Activated naive CD4-positive, alpha-beta T cell treated with anti-CD3 and anti-CD28 coated beads, Interleukin-2, amount 50 U/mL, for 24 hours (primary cell): ENCODE data around the gene SLC25A30.
"Not testable (repeated sequence)": the region's sequence is repeated elsewhere in the genome, so short reads cannot be mapped to it uniquely, and the experiment has no call there.

ENCODE experiments used
- H3K27ac Mint-ChIP-seq: one replicate; pipeline ENCODE4 v1.8.0; 2021; ENCODE audit warnings: mild to moderate bottlenecking, mixed read lengths
- H3K27me3 Mint-ChIP-seq: one replicate; pipeline ENCODE4 v1.8.0; 2021; ENCODE audit warnings: mixed read lengths
- H3K36me3 Mint-ChIP-seq: one replicate; pipeline ENCODE4 v1.8.0; 2021; ENCODE audit warnings: mixed read lengths
- H3K4me1 Mint-ChIP-seq: one replicate; pipeline ENCODE4 v1.8.0; 2021; ENCODE audit warnings: mixed read lengths
- H3K4me3 Mint-ChIP-seq: one replicate; pipeline ENCODE4 v1.8.0; 2021; ENCODE audit warnings: mild to moderate bottlenecking, mixed read lengths
- H3K9me3 Mint-ChIP-seq: one replicate; pipeline ENCODE4 v1.8.0; 2021; ENCODE audit warnings: mixed read lengths

Gene SLC25A30

DNA sequence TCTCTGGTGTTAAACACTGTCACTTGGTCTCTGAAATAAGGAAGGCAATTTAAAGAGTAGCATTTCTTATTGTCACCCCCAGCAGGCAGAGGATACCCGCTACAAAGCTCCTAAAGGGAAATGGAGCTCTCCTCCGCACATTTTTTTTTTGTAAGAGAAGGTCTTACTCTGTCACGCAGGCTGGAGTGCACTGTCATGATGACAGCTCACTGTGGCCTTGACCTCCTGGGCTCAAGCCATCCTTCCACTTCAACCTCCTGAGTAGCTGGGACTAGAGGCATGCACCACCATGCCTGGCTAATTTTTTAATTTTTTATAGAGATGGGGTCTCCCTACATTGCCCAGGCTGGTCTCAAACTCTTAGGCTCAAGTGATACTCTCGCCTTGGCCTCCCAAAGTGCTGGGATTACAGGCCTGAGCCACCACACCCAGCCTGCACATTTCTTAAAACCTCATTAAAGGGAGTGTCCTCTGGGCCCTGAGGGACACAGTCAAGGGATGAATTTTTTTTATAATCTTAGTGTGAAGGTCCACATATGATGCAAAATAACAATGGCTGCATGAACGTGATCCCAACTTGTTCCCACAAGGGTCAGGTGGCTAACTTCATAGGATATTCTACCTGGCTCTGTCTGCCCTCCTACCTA is 32.1 kb downstream of the SLC25A30 start:
- Mint-ChIP-seq H3K4me1 (no peaks in the 10 kb centered on the region), H3K4me3 (no peak overlapping the region), H3K36me3 (peaks cover 16% of the 10 kb centered on the region)

DNA sequence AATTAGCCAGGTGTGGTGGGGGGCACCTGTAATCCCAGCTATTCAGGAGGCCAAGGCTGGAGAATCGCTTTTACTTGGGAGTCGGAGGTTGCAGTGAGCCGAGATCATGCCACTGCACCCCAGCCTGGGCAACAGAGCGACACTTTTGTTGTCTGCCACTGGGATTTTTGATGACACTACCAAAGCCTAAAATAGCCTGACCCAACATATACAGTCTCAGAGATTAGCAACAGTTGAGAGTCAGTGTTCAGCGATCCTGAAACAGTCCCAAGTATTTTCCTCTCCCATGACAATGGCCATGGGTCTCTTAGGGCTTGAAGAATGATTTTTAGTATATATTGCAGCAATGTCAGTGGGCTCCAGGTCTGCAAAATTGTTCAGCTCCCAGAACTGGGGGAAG is 32.9 kb downstream of the SLC25A30 start:
- Mint-ChIP-seq H3K4me1 (no peaks in the 10 kb centered on the region), H3K9me3 (no peaks in the 10 kb centered on the region)

More for the DNA sequence above, 32.1 kb downstream of the SLC25A30 start:
- Mint-ChIP-seq H3K27me3 (no peaks in the 10 kb centered on the region), H3K9me3 (no peaks in the 10 kb centered on the region), H3K27ac (no peak overlapping the region)

DNA sequence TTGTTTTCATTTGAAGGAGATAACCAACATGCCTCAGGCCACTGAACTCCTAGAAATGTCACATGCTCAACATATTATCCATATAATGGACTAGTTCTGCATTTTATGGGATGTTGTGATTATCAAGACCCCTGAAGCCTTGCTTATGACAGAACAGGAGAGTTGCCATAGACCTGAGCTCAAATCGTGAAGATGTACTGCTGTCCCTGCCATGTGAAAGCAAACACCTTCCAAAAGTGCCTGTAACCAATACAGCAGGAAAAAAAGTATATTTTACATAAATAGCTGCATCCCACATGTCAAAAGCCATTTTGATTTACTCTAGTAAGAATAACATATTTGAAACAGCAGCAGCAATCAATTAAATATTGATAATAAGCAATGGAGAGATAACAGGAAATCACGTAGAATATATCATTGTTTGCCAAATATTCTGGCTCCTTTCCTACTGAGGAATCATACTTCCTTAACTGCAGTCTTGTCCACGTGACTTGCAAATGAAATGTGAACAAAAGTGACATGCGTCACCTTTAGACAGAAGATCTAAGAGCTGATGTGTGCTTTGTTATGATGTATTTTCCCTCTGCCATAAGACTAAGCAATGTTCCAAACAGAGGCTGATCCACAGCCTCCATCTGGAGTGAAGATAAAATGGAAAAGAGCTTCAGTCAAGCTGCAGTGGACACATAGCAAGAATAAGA is 33.5 kb downstream of the SLC25A30 start:
- Mint-ChIP-seq H3K27ac (no peak overlapping the region), H3K36me3 (peaks cover 16% of the 10 kb centered on the region), H3K4me3 (no peak overlapping the region), H3K27me3 (no peaks in the 10 kb centered on the region), H3K4me1 (no peaks in the 10 kb centered on the region), H3K9me3 (no peaks in the 10 kb centered on the region)

More for the DNA sequence above, 32.9 kb downstream of the SLC25A30 start:
- no peak overlapping the region for H3K27ac Mint-ChIP-seq
- H3K27me3 Mint-ChIP-seq, result no peaks in the 10 kb centered on the region
- no peak overlapping the region for H3K4me3 Mint-ChIP-seq
- peaks cover 16% of the 10 kb centered on the region for H3K36me3 Mint-ChIP-seq

DNA sequence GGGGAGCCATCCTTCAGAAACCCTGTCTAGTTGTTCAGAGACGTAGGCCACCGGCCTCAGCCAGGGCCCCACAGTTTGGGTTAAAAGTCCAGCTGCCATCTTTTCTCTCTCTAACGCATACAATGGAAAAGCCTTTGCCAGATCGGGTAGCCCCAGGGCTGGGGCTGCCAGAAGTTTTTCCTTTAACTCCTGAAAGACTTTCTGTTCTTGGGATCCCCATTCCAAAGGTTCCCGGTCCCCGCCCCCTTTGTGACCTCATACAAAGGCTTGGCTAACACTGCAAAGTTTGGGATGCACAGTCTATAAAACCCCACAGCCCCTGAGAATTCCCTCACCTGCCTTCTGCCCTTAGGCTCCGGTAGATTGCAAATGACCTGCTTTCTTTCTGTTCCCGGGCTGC is 35.4 kb downstream of the SLC25A30 start:
- not testable (repeated sequence) for H3K27ac Mint-ChIP-seq, H3K4me1 Mint-ChIP-seq, H3K9me3 Mint-ChIP-seq, H3K4me3 Mint-ChIP-seq, H3K27me3 Mint-ChIP-seq
- peaks cover 16% of the 10 kb centered on the region for H3K36me3 Mint-ChIP-seq

DNA sequence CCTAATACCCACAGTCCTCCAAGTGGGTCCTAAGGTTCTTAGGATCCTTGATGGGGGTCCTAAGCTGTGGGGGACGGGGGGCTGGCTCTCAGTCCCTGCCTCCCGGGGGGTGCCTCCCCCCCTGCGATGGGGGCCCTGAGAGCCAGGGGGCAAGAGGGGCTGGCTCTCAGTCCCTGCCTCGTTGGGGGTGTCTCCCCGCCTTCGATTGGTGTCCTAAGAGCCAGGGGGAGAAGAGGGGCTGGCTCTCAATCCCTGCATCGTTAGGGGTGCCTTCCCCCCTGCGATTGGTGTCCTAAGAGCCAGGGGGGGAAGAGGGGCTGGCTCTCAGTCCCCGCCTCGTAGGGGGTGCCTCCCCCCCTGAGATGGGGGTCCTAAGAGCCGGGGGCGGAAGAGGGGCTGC is 37.0 kb downstream of the SLC25A30 start:
- peaks cover 11% of the 10 kb centered on the region for H3K36me3 Mint-ChIP-seq
- H3K4me3 Mint-ChIP-seq, result no peak overlapping the region
- H3K27me3 Mint-ChIP-seq, result no peaks in the 10 kb centered on the region
- no peaks in the 10 kb centered on the region for H3K9me3 Mint-ChIP-seq
- no peak overlapping the region for H3K27ac Mint-ChIP-seq
- H3K4me1 Mint-ChIP-seq, result no peaks in the 10 kb centered on the region

DNA sequence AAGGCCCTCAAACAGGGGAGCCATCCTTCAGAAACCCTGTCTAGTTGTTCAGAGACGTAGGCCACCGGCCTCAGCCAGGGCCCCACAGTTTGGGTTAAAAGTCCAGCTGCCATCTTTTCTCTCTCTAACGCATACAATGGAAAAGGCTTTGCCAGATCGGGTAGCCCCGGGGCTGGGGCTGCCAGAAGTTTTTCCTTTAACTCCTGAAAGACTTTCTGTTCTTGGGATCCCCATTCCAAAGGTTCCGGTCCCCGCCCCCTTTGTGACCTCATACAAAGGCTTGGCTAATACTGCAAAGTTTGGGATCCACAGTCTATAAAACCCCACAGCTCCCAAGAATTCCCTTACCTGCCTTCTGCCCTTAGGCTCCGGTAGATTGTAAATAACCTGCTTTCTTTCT is 37.5 kb downstream of the SLC25A30 start:
- not testable (repeated sequence) for H3K4me1 Mint-ChIP-seq, H3K9me3 Mint-ChIP-seq, H3K27ac Mint-ChIP-seq, H3K27me3 Mint-ChIP-seq, H3K4me3 Mint-ChIP-seq
- H3K36me3 Mint-ChIP-seq, result peaks cover 11% of the 10 kb centered on the region

DNA sequence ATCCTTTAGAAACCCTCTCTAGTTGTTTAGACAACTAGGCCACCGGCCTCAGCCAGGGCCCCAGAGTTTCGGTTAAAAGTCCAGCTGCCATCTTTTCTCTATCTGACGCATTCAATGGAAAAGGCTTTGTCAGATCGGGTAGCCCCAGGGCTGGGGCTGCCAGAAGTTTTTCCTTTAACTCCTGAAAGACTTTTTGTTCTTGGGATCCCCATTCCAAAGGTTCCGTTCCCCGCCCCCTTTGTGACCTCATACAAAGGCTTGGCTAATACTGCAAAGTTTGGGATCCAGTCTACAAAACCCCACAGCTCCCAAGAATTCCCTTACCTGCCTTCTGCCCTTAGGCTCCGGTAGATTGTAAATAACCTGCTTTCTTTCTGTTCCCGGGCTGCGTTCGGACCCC is 38.7 kb downstream of the SLC25A30 start:
- H3K36me3 Mint-ChIP-seq, H3K9me3 Mint-ChIP-seq, H3K27me3 Mint-ChIP-seq, H3K4me1 Mint-ChIP-seq, H3K4me3 Mint-ChIP-seq, H3K27ac Mint-ChIP-seq: not testable (repeated sequence)

DNA sequence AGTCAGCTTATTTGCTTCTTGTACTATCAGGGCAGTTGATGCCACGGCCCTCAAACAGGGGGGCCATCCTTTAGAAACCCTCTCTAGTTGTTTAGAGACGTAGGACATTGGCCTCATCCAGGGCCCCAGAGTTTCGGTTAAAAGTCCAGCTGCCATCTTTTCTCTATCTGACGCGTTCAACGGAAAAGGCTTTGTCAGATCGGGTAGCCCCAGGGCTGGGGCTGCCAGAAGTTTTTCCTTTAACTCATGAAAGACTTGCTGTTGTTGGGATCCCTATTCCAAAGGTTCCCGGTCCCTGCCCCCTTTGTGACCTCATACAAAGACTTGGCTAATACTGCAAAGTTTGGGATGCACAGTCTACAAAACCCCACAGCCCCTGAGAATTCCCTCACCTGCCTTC is 39.4 kb downstream of the SLC25A30 start:
- H3K4me1 Mint-ChIP-seq, H3K4me3 Mint-ChIP-seq, H3K27me3 Mint-ChIP-seq, H3K9me3 Mint-ChIP-seq, H3K36me3 Mint-ChIP-seq, H3K27ac Mint-ChIP-seq: not testable (repeated sequence)

DNA sequence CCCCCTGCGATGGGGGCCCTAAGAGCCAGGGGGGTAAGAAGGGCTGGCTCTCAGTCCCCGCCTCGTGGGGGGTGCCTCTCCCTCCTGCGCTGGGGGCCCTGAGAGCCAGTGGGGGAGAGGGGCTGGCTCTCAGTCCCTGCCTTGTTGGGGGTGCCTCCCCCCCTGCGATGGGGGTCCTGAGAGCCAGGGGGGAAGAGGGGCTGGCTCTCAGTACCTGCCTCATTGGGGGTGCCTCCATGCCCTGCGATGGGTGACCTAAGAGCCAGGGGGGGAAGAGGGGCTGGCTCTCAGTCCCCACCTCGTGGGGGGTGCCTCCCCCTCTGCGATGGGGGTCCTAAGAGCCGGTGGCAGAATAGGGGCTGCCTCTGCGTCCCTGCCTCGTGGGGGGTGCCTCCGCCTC is 40.9 kb downstream of the SLC25A30 start:
- H3K4me3 Mint-ChIP-seq, H3K4me1 Mint-ChIP-seq, H3K9me3 Mint-ChIP-seq, H3K27me3 Mint-ChIP-seq, H3K27ac Mint-ChIP-seq, H3K36me3 Mint-ChIP-seq: not testable (repeated sequence)

DNA sequence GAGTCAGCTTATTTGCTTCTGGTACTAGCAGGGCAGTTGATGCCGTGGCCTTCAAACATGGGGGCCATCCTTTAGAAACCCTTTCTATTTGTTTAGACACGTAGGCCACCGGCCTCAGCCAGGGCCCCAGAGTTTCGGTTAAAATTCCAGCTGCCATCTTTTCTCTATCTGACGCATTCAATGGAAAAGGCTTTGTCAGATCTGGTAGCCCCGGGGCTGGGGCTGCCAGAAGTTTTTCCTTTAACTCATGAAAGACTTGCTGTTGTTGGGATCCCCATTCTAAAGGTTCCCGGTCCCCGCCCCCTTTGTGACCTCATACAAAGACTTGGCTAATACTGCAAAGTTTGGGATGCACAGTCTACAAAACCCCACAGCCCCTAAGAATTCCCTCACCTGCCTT is 41.5 kb downstream of the SLC25A30 start:
- H3K36me3 Mint-ChIP-seq, H3K27ac Mint-ChIP-seq, H3K27me3 Mint-ChIP-seq, H3K9me3 Mint-ChIP-seq, H3K4me1 Mint-ChIP-seq, H3K4me3 Mint-ChIP-seq: not testable (repeated sequence)

DNA sequence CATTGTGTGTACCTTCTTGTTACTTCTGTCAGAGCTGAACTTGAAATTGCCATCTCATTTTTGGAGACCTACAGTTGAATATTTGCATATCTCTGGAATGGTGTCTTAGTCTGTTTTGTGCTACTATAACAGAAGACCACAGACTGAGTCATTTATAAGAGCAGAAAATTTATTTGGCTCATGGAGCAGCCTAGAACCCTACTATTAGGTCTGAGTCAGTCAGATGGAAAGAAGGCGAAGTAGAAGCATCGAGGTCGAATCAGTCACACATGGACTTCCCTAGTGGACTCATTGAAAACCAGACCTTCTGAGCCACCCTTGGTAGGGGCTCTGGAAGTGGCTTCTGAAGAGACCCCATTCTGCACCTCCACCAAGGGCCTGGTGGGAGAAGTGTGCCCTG is 43.3 kb downstream of the SLC25A30 start:
- peaks cover 20% of the 10 kb centered on the region for H3K4me1 Mint-ChIP-seq
- H3K27ac Mint-ChIP-seq, result no peak overlapping the region
- no peaks in the 10 kb centered on the region for H3K36me3 Mint-ChIP-seq
- no peaks in the 10 kb centered on the region for H3K27me3 Mint-ChIP-seq
- no peaks in the 10 kb centered on the region for H3K9me3 Mint-ChIP-seq
- H3K4me3 Mint-ChIP-seq, result no peak overlapping the region

DNA sequence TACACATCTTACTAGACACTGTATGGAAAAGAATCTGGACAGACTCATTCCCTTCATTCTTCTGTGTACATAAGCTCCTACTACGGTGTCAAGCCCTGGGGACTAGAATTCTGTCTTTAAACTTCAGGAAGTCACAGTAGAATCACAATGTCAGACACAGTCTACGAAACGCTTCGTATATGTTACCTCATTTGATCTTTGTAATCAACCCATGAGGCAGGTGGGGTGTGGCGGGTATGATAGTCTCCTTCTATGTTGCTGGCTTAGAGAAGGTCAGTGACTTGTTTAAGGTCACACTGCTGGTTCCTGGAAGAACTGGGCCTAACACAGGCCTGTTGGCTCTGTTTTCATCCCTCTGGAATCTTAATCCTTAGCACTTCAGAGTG is 45.0 kb downstream of the SLC25A30 start:
- Mint-ChIP-seq H3K4me3 (no peak overlapping the region), H3K36me3 (peaks cover 1% of the 10 kb centered on the region), H3K27me3 (no peaks in the 10 kb centered on the region), H3K4me1 (peaks cover 35% of the 10 kb centered on the region), H3K27ac (peak overlapping the region; percentile 6), H3K9me3 (no peaks in the 10 kb centered on the region)

DNA sequence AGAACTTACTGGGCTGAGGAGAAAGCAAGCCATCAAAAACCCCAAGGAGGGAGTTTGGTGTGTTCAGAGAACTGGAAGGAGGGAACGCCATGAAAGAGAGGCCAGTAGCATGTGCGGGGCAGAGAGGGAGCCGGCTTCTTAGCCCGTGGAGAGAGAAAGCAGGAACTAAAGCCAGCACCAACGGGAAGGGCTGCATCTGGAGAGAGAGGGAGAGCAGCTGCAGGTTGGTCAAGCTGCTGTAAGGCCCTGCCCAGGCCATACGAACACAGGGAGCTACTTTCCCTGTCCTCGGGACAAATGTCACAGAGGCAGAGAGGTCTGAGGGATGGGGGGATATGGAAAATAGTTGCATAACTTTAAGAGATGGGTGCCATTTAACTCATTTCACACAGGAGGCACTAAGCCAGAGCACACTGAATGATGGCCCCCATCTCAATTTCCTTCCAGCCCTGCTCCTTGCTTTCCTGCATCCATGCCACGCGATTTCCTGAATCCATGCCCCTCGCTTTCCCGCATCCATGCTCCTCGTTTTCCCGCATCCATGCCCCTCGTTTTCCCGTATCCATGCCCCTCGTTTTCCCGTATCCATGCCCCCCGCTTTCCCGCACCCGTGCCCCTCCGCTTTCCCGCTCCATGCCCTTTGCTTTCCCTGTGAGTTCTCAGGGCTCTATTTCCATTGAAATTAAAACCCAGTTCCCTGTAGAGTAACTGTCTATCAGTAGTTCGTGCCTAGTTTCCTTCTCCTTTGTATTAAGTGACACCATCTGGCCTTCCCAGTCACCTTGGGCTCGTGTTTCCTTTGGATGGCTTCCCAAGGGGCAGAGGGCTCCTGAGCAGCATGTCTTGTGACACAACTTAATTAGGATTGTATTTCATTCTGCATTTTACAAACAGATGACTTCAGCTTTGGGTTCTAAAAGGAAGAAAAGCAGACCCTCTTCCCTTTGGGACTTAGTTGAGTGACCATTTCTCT is 45.7 kb downstream of the SLC25A30 start:
- peak overlapping the region; percentile 6 for H3K27ac Mint-ChIP-seq
- H3K4me3 Mint-ChIP-seq, result no peak overlapping the region
- no peaks in the 10 kb centered on the region for H3K27me3 Mint-ChIP-seq
- peaks cover 1% of the 10 kb centered on the region for H3K36me3 Mint-ChIP-seq
- no peaks in the 10 kb centered on the region for H3K9me3 Mint-ChIP-seq
- peaks cover 42% of the 10 kb centered on the region for H3K4me1 Mint-ChIP-seq

DNA sequence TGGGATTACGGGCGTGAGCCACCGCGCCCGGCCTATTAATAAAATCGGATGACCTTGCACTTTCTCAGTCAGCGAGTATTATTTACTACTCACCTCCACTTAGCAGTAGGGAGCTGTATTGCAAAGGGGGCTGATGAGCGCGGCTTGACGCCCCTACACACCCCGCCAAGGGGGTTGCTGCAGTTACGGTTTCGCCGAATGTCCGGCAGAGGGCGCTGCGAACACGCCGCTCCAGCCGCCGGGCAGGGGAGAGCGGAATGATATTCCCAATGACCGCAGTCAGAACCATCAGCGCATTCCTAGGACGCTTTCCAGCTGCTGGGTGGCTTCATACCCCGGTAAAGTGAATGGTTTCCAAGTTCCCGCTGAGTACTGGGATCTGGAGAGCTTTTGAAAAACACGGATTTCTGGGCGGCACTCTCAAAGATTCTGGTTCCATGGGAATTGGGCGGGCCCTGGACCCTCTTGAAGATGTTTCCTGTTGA is 47.2 kb downstream of the SLC25A30 start:
- H3K27ac Mint-ChIP-seq, result no peak overlapping the region
- H3K36me3 Mint-ChIP-seq, result peaks cover 1% of the 10 kb centered on the region
- no peaks in the 10 kb centered on the region for H3K27me3 Mint-ChIP-seq
- H3K9me3 Mint-ChIP-seq, result no peaks in the 10 kb centered on the region
- peaks cover 51% of the 10 kb centered on the region for H3K4me1 Mint-ChIP-seq
- H3K4me3 Mint-ChIP-seq, result no peak overlapping the region

DNA sequence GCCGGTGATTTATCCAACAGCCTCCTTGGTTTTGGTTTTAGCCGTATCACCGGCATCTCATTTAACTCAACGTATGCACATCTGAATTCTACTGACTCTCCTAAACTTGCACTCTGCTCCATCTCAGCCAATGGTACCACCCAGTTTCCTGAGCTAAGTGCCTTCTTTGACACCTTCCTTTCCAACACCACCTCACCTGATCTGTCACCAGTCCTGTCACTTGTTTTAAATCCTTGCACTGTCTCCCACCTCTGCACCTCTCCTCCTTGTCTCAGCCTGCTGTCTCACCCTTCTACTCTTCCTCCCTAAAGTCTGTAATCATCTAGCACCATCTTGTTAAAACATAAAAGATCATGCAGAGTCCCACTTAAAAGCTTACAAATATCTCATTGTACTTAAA is 49.1 kb downstream of the SLC25A30 start:
- Mint-ChIP-seq H3K9me3 (no peaks in the 10 kb centered on the region), H3K36me3 (peaks cover 5% of the 10 kb centered on the region), H3K27ac (peak overlapping the region; percentile 60), H3K4me1 (peaks cover 58% of the 10 kb centered on the region), H3K27me3 (no peaks in the 10 kb centered on the region), H3K4me3 (no peak overlapping the region)

DNA sequence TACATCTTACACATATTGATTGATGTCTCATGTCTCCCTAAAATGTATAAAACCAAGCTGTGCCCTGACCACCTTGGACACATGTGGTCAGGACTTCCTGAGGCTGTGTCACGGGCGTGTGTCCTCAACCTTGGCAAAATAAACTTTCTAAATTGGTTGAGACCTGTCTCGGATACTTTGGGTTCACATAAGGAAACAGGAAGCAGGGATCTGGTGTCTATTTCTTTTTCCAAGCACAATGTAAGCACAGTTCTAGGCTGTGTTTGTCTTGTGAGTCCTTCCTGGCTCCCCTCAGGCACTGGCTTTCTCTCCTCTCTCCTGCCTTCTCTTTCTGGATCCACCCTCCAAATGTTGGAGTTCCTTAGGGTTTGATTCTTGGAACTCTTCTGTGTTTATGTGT is 49.6 kb downstream of the SLC25A30 start:
- peaks cover 8% of the 10 kb centered on the region for H3K36me3 Mint-ChIP-seq
- peaks cover 4% of the 10 kb centered on the region for H3K9me3 Mint-ChIP-seq
- peaks cover 63% of the 10 kb centered on the region for H3K4me1 Mint-ChIP-seq
- H3K4me3 Mint-ChIP-seq, result peak overlapping the region; percentile 7
- no peaks in the 10 kb centered on the region for H3K27me3 Mint-ChIP-seq
- H3K27ac Mint-ChIP-seq, result peak overlapping the region; percentile 60
